Measurements from ENCODE around the gene ACTR1B. TPM values are rescaled to one million over a fixed set of nuclear protein-coding genes. Genes with fewer than 3 reads are reported as not detected.
"Not testable (repeated sequence)": the region's sequence is repeated elsewhere in the genome, so short reads cannot be mapped to it uniquely, and the experiment has no call there.

ACTR1B gene
- total RNA-seq, 8 experiments from 2014 or later, result 34.5 to 70.0 (median 46.9) TPM

DNA sequence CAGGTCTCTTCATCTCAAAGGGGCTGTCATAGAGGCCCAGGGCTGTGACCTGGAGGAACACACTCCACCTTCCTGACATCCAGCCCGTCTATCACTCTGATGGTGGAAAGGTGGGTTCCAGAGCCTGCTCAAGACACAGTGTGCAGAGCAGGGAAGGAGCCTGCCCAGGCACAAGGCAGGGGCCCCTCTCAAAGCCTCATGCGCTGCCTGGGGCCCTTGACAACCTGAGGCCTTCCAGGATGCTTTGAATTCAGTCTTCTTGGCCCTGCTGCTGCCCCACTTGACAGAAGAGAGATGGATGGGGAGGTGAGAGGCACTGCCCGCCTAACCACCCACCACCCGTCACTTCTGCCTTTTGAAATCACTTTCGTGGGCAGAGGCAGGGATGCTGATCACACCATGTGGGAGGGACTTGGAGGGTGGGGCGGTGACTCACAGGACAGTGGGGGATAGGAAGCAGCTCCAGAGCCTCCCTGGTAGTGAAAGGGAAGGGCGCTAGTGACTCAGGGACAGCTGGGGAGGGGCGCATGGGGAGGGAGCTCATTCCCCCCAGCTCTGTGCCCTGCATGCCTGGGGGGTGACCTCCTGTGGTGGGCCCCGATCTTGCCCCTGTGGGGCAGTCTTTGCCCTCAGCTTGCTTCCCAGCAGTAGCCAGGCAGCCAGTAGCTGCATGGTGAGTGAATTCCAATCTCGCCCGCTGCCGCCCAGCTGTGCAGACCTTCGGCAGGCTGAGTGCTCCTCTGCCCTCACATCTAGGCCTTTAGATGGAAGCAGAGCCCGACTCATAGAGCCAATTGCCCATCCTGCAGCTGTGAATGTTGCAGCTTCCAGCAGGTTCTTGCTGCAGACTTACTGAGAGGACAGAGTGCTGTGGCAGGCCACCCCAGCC is 44.7 kb downstream of the ACTR1B start:
- H3K4me3 ChIP-seq; in situ Hi-C loops (cut with MboI; ENCODE audit: low pct_unique_long_range_greater_than_20kb in 2 of 9, low sequenced_read_pairs in 9 of 9, unreplicated experiment in 9 of 9); H3K27ac ChIP-seq; H3K4me1 ChIP-seq (replicated peaks in 1 of 2): not testable (repeated sequence)
- ATAC-seq (replicated peaks in 6 of 8), result peak; percentile 89 to 97 (median 95)
- WGBS, 10 experiments, result no CpG with 5 or more reads among the region's 14 CpGs

DNA sequence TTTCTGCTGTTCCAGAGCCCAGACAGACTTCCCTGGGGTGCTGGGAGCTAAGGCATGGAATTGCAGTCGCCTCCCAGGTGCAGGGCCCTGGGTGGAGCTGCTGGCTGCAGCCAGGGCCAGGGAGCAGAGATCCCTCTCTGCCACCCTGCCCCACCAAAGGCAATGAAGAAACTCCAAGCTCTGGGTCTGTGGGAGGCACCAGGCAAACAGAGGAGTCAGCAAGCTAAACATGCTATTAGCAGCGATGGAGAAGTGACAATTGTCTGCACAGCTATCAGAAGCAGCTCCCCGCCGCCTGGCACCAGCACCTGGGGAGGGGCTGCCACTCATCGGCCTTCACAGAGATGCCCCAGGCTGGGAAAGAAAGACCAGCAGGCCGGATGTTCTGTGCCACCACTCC is 45.9 kb downstream of the ACTR1B start:
- 93 to 100% methylated on average over 3 to 5 of the region's 6 CpGs; no CpG with 5 or more reads in 8 of the 10 experiments for WGBS, 10 experiments
- H3K27ac ChIP-seq, result no peak overlapping the region
- no peaks in the 10 kb centered on the region for H3K4me1 ChIP-seq (replicated peaks in 1 of 2)
- in situ Hi-C loops (cut with MboI; ENCODE audit: low pct_unique_long_range_greater_than_20kb in 2 of 9, low sequenced_read_pairs in 9 of 9, unreplicated experiment in 9 of 9), result no loop called here
- no peak for ATAC-seq (replicated peaks in 6 of 8)
- no peak overlapping the region for H3K4me3 ChIP-seq

DNA sequence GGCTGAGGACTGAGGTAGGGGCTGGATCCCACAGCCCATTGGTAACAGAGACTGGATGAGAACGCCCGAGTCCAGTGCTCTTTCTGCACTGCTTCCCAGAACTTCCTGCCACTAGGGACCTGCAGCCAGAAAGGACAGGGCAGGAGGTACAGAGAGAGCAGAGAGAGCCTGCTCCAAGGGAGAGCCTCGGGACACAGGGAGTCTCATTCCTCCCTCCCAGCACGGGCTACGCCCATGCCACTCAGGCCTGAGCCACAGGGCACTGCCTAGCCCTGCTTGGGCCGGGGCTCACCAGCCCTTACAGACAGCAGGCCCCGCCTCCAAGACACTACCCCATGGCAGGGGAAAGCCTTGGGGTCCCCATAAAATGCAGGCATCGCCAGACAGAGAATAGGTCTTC is 48.1 kb downstream of the ACTR1B start:
- peak in 3 of 8 experiments; percentile 37 to 67 (median 42) for ATAC-seq (replicated peaks in 6 of 8)
- WGBS, 10 experiments, result no CpG with 5 or more reads among the region's 8 CpGs
- H3K4me3 ChIP-seq; in situ Hi-C loops (cut with MboI; ENCODE audit: low pct_unique_long_range_greater_than_20kb in 2 of 9, low sequenced_read_pairs in 9 of 9, unreplicated experiment in 9 of 9); H3K27ac ChIP-seq; H3K4me1 ChIP-seq (replicated peaks in 1 of 2): not testable (repeated sequence)

DNA sequence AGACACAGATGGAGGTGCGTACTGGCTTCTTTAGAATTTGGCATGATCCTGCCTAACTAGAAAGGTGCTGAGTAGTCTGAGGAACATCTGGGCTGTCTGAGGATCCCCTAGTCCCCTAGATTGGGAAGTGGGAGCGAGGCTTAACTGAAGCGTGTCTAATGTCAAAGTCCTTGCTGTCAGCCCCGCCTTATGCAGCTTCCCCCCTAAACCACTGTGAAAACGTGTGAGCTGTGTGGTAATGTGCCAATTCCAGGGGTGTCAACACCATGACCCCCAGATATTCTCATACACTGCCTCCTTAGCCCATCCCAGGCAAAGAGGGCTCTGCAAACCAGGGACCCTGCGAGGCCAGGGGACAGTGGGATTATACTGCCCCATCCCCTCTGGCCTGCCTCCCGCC is 51.9 kb downstream of the ACTR1B start:
- in situ Hi-C loops (cut with MboI; ENCODE audit: low pct_unique_long_range_greater_than_20kb in 2 of 9, low sequenced_read_pairs in 9 of 9, unreplicated experiment in 9 of 9); H3K4me1 ChIP-seq (replicated peaks in 1 of 2); H3K4me3 ChIP-seq; H3K27ac ChIP-seq; ATAC-seq (replicated peaks in 6 of 8): not testable (repeated sequence)
- no CpG with 5 or more reads among the region's 7 CpGs for WGBS, 10 experiments

DNA sequence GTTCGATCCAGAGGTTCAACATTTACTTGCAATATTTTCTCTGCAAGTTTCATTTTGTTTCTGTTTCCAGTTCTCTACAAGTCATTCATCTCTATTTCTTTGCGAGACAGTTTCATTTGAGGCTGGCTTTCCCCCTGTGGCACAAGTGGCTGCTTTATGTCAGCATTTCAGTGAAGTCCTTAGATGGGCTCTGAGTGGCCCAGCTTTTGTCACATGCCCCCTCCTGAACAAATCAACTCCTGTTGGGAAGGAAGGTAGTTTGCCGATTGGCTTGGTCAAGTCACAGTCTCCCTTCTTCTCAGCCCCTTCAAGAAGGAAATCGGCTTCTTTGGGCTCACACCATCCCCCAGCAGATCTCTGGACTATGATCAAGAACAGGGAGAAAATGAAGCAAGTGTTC is 55.1 kb downstream of the ACTR1B start:
- H3K4me1 ChIP-seq (replicated peaks in 1 of 2), result not testable (repeated sequence)
- 20 to 100% (median 50%) methylated on average over 1 to 2 of the region's 4 CpGs; no CpG with 5 or more reads in 7 of the 10 experiments for WGBS, 10 experiments

More for the DNA sequence above, 55.1 kb downstream of the ACTR1B start:
- H3K4me3 ChIP-seq; in situ Hi-C loops (cut with MboI; ENCODE audit: low pct_unique_long_range_greater_than_20kb in 2 of 9, low sequenced_read_pairs in 9 of 9, unreplicated experiment in 9 of 9); ATAC-seq (replicated peaks in 6 of 8); H3K27ac ChIP-seq: not testable (repeated sequence)

Other genes with a start within 250 kb of the ACTR1B start
- 10 to 100 TPM; 23.9 to 78.1 (median 47.3) TPM for gene ANKRD36B, start 74.2 kb downstream of the ACTR1B start, total RNA-seq
- 100 to 1,000 TPM; 290 to 531 (median 349) TPM for gene COX5B, start 18.0 kb downstream of the ACTR1B start, total RNA-seq
- 10 to 100 TPM in 3 of 8 experiments, 1 to 10 TPM in 5; 3.2 to 30.5 (median 7.0) TPM for gene C2orf92, start 5.7 kb upstream of the ACTR1B start, total RNA-seq
- 1 to 10 TPM in 3 of 8 experiments, under 1 TPM in 5; 0.21 to 2.2 (median 0.61) TPM for gene ZAP70, start 49.5 kb upstream of the ACTR1B start, total RNA-seq

Data from motor neuron (in vitro differentiated cells).